NCI-H187 treated with DMSO at 0.1 percent for 48 hours (cell line): Measurements from ENCODE around the gene WWC2.
"Not testable (repeated sequence)": the region's sequence is repeated elsewhere in the genome, so short reads cannot be mapped to it uniquely, and the experiment has no call there.

Source experiments
- DNase-seq: peaks from one replicate; lab custom pipeline; 2025; lab: John Stamatoyannopoulos, UW

WWC2 gene

GRCh38 chr4:183299464-183299863 is 200.4 kb downstream of the WWC2 start:
- DNase-seq, result no peak

GRCh38 chr4:183300070-183300469 is 201.0 kb downstream of the WWC2 start:
- DNase-seq, result no peak

- no peak for DNase-seq
These were observed 201.6 kb downstream of the WWC2 start for GRCh38 chr4:183300655-183301054.

GRCh38 chr4:183303301-183303700 is 204.2 kb downstream of the WWC2 start:
- DNase-seq, result no peak

- no peak for DNase-seq
These were observed 205.0 kb downstream of the WWC2 start for GRCh38 chr4:183304067-183304466.

- DNase-seq, result no peak
These were observed 205.5 kb downstream of the WWC2 start for GRCh38 chr4:183304538-183304937.

GRCh38 chr4:183306811-183307210 is 207.8 kb downstream of the WWC2 start:
- peak; percentile 21 for DNase-seq

- no peak for DNase-seq
These were observed 213.8 kb downstream of the WWC2 start for GRCh38 chr4:183312841-183313240.

GRCh38 chr4:183314336-183314735 is 215.3 kb downstream of the WWC2 start:
- DNase-seq, result no peak

- no peak for DNase-seq
These were observed 215.7 kb downstream of the WWC2 start for GRCh38 chr4:183314806-183315205.

GRCh38 chr4:183318656-183319055 is 219.6 kb downstream of the WWC2 start:
- no peak for DNase-seq

GRCh38 chr4:183320211-183321059 is 221.4 kb downstream of the WWC2 start, which contains the start of gene CLDN22:
TSS of gene CLDN22 (minus strand) at chr4:183320276. CDS start at chr4:183320218, 58 bp downstream.
- DNase-seq, result no peak

GRCh38 chr4:183321079-183321478 is 222.0 kb downstream of the WWC2 start:
- DNase-seq, result no peak

GRCh38 chr4:183321516-183321915 is 222.5 kb downstream of the WWC2 start:
- DNase-seq, result no peak

- no peak for DNase-seq
These were observed 223.3 kb downstream of the WWC2 start, which contains the start of gene CLDN24 for GRCh38 chr4:183322326-183322725. TSS of gene CLDN24 (minus strand) at chr4:183322426. CDS start at chr4:183322426, 0 bp downstream.

- no peak for DNase-seq
These were observed 224.2 kb downstream of the WWC2 start for GRCh38 chr4:183323295-183323694.

GRCh38 chr4:183324056-183324455 is 225.0 kb downstream of the WWC2 start:
- DNase-seq, result not testable (repeated sequence)

- no peak for DNase-seq
These were observed 225.6 kb downstream of the WWC2 start for GRCh38 chr4:183324619-183325018.

GRCh38 chr4:183326387-183326786 is 227.3 kb downstream of the WWC2 start:
- not testable (repeated sequence) for DNase-seq

GRCh38 chr4:183326853-183327252 is 227.8 kb downstream of the WWC2 start:
- no peak for DNase-seq

- DNase-seq, result no peak
These were observed 228.8 kb downstream of the WWC2 start for GRCh38 chr4:183327827-183328226.

- DNase-seq, result no peak
These were observed 229.8 kb downstream of the WWC2 start for GRCh38 chr4:183328832-183329231.

GRCh38 chr4:183329244-183329643 is 230.2 kb downstream of the WWC2 start:
- no peak for DNase-seq
